ENCODE results near the gene TNFRSF6B. TPM values are rescaled to one million over a fixed set of nuclear protein-coding genes. Genes with fewer than 3 reads are reported as not detected.
A peak's percentile ranks its signal among the peaks of the same experiment; 100 is the strongest.

The TNFRSF6B gene
- total and polyA plus RNA-seq, 5 donors from 2014 or later: not detected

DNA sequence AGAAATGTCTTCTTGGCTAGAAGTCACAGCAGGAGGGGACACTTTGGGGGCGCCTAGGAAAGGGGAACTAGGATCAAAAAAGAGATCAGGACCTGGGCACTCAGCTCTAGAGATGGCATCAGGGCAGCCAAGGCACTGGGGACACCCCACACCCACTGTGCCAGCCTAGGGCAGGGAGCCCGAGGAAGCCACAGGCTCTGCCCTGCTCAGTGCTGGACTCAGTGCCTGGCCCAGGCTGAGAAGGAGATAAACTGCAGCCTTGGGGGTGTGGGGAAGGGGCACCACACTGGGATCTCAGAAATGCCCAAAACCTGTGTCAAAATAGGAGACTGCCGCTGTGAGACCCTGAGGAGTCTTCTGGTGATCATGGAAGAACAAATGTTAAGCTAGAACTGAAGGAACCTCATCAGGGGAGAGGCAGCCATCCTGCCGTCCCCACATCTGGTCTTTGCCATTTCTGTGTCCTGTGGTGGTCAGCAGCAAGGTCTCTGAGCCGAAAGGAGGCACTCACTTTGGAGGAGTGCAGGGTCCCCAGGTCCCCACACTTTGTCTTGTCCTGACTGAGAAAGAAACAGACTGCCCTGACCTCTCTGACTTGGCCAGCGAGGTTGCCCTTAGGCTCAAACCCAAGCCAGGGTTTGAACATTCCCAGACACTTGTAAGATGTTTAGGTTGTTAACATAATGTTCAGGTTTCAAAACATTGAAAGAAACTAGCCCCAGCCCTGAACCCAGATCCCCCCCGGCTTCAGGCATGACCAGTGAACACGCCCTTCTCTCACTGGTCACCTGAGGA lies 9.0 kb downstream of the TNFRSF6B start:
- Mint-ChIP-seq H3K9me3 (no peaks in the 10 kb centered on the region), H3K27me3 (no peaks in the 10 kb centered on the region), H3K27ac (no peak overlapping the region), H3K4me3 (peak overlapping the region; percentile 19 to 89 (median 46)), H3K4me1 (peaks cover 7 to 38% (median 13%) of the 10 kb centered on the region in 4 donors), H3K36me3 (peaks cover 6% of the 10 kb centered on the region)
- Histone ChIP-seq H3K9me3 (ENCODE audit: control insufficient read depth in 2 of 2, low read length in 2 of 2) (no peaks in the 10 kb centered on the region), H3K4me3 (ENCODE audit: low read depth, low read length) (no peak overlapping the region), H3K4me1 (ENCODE audit: control insufficient read depth, insufficient read depth, low read length, poor library complexity, severe bottlenecking) (peaks cover 31% of the 10 kb centered on the region), H3K27ac (ENCODE audit: insufficient read depth, low read length, poor library complexity, severe bottlenecking) (peak overlapping the region; percentile 19), H3K27me3 (ENCODE audit: control insufficient read depth, insufficient read depth, low read length) (no peaks in the 10 kb centered on the region), H3K36me3 (ENCODE audit: control insufficient read depth, insufficient read depth, low read length) (peaks cover 33% of the 10 kb centered on the region)
- no peak for ATAC-seq (ENCODE audit: low read depth in 2 of 2)
- no peak for DNase-seq

- H3K4me3 ChIP-seq (ENCODE audit: low read depth, low read length): peak overlapping the region; percentile 59
- DNase-seq (no peak), ATAC-seq (ENCODE audit: low read depth in 2 of 2) (no peak)
- H3K27ac Mint-ChIP-seq: peak overlapping the region; percentile 87 to 97 (median 91)
- peaks cover 38% of the 10 kb centered on the region for H3K36me3 ChIP-seq (ENCODE audit: control insufficient read depth, insufficient read depth, low read length)
- peaks cover 12 to 46% (median 20%) of the 10 kb centered on the region in 4 donors for H3K4me1 Mint-ChIP-seq
- peak overlapping the region; percentile 87 to 94 (median 92) for H3K4me3 Mint-ChIP-seq
- H3K27me3 Mint-ChIP-seq: no peaks in the 10 kb centered on the region
- H3K27ac ChIP-seq (ENCODE audit: insufficient read depth, low read length, poor library complexity, severe bottlenecking): peak overlapping the region; percentile 82
- peaks cover 35% of the 10 kb centered on the region for H3K4me1 ChIP-seq (ENCODE audit: control insufficient read depth, insufficient read depth, low read length, poor library complexity, severe bottlenecking)
- no peaks in the 10 kb centered on the region for H3K9me3 ChIP-seq (ENCODE audit: control insufficient read depth in 2 of 2, low read length in 2 of 2)
- H3K9me3 Mint-ChIP-seq: no peaks in the 10 kb centered on the region
- peaks cover 14% of the 10 kb centered on the region for H3K36me3 Mint-ChIP-seq
- H3K27me3 ChIP-seq (ENCODE audit: control insufficient read depth, insufficient read depth, low read length): no peaks in the 10 kb centered on the region
Observed at GRCh38 chr20:63706027-63706695, 9.7 kb downstream of the TNFRSF6B start.

GRCh38 chr20:63706852-63707557 lies 10.6 kb downstream of the TNFRSF6B start:
- Histone ChIP-seq H3K27me3 (ENCODE audit: control insufficient read depth, insufficient read depth, low read length) (no peaks in the 10 kb centered on the region), H3K4me3 (ENCODE audit: low read depth, low read length) (peak overlapping the region; percentile 59), H3K27ac (ENCODE audit: insufficient read depth, low read length, poor library complexity, severe bottlenecking) (peak overlapping the region; percentile 82), H3K9me3 (ENCODE audit: control insufficient read depth in 2 of 2, low read length in 2 of 2) (no peaks in the 10 kb centered on the region), H3K4me1 (ENCODE audit: control insufficient read depth, insufficient read depth, low read length, poor library complexity, severe bottlenecking) (peaks cover 36% of the 10 kb centered on the region), H3K36me3 (ENCODE audit: control insufficient read depth, insufficient read depth, low read length) (peaks cover 46% of the 10 kb centered on the region)
- Mint-ChIP-seq H3K27me3 (no peaks in the 10 kb centered on the region), H3K4me3 (peak overlapping the region; percentile 87 to 94 (median 92)), H3K4me1 (peaks cover 14 to 53% (median 22%) of the 10 kb centered on the region in 4 donors), H3K36me3 (peaks cover 18% of the 10 kb centered on the region), H3K27ac (peak overlapping the region; percentile 87 to 97 (median 91)), H3K9me3 (no peaks in the 10 kb centered on the region)
- peak; percentile 44 to 46 for ATAC-seq (ENCODE audit: low read depth in 2 of 2)
- peak; percentile 42 to 78 (median 60) for DNase-seq

- H3K27ac Mint-ChIP-seq: peak within 1 kb of the TSS; percentile 89 to 97 (median 91)
- H3K9me3 Mint-ChIP-seq: peaks cover 0 to 2% (median 0%) of the 10 kb centered on the region in 7 donors
- Histone ChIP-seq H3K27me3 (ENCODE audit: control insufficient read depth, insufficient read depth, low read length) (no peaks in the 10 kb centered on the region), H3K27ac (ENCODE audit: insufficient read depth, low read length, poor library complexity, severe bottlenecking) (peak within 1 kb of the TSS; percentile 82), H3K9me3 (ENCODE audit: control insufficient read depth in 2 of 2, low read length in 2 of 2) (no peaks in the 10 kb centered on the region), H3K4me1 (ENCODE audit: control insufficient read depth, insufficient read depth, low read length, poor library complexity, severe bottlenecking) (peaks cover 36% of the 10 kb centered on the region), H3K36me3 (ENCODE audit: control insufficient read depth, insufficient read depth, low read length) (peaks cover 52% of the 10 kb centered on the region), H3K4me3 (ENCODE audit: low read depth, low read length) (peak within 1 kb of the TSS; percentile 59)
- peaks cover 25% of the 10 kb centered on the region for H3K36me3 Mint-ChIP-seq
- peak; percentile 87 to 90 for ATAC-seq (ENCODE audit: low read depth in 2 of 2)
- peak within 1 kb of the TSS; percentile 87 to 94 (median 92) for H3K4me3 Mint-ChIP-seq
- DNase-seq: peak; percentile 82 to 95 (median 88)
- peaks cover 21 to 59% (median 28%) of the 10 kb centered on the region in 4 donors for H3K4me1 Mint-ChIP-seq
- H3K27me3 Mint-ChIP-seq: no peaks in the 10 kb centered on the region
Observed at GRCh38 chr20:63707558-63708300, 11.3 kb downstream of the TNFRSF6B start, which contains the start of the genes ARFRP1 and ZGPAT. ARFRP1 (minus strand) TSS chr20:63707976; CDS start chr20:63707091, 885 bp downstream. ZGPAT (plus strand) TSS chr20:63708039; CDS start chr20:63708581, 542 bp downstream.

- peak overlapping the region; percentile 78 to 94 (median 80) for H3K4me3 Mint-ChIP-seq
- peaks cover 36% of the 10 kb centered on the region for H3K4me1 ChIP-seq (ENCODE audit: control insufficient read depth, insufficient read depth, low read length, poor library complexity, severe bottlenecking)
- H3K27ac Mint-ChIP-seq: peak overlapping the region; percentile 48 to 89 (median 60)
- no peak for ATAC-seq (ENCODE audit: low read depth in 2 of 2)
- H3K27me3 ChIP-seq (ENCODE audit: control insufficient read depth, insufficient read depth, low read length): no peaks in the 10 kb centered on the region
- DNase-seq: no peak
- H3K36me3 ChIP-seq (ENCODE audit: control insufficient read depth, insufficient read depth, low read length): peaks cover 56% of the 10 kb centered on the region
- H3K9me3 ChIP-seq (ENCODE audit: control insufficient read depth in 2 of 2, low read length in 2 of 2): no peaks in the 10 kb centered on the region
- peak overlapping the region; percentile 18 for H3K4me3 ChIP-seq (ENCODE audit: low read depth, low read length)
- peaks cover 28% of the 10 kb centered on the region for H3K36me3 Mint-ChIP-seq
- H3K27me3 Mint-ChIP-seq: no peaks in the 10 kb centered on the region
- peaks cover 21 to 58% (median 29%) of the 10 kb centered on the region in 4 donors for H3K4me1 Mint-ChIP-seq
- peaks cover 0 to 2% (median 0%) of the 10 kb centered on the region in 7 donors for H3K9me3 Mint-ChIP-seq
- peak overlapping the region; percentile 82 for H3K27ac ChIP-seq (ENCODE audit: insufficient read depth, low read length, poor library complexity, severe bottlenecking)
Observed at GRCh38 chr20:63708301-63709148, 12.1 kb downstream of the TNFRSF6B start.

GRCh38 chr20:63709149-63709527 lies 12.7 kb downstream of the TNFRSF6B start:
- Mint-ChIP-seq H3K27me3 (no peaks in the 10 kb centered on the region), H3K4me1 (peaks cover 21 to 58% (median 29%) of the 10 kb centered on the region in 4 donors), H3K9me3 (peaks cover 0 to 2% (median 0%) of the 10 kb centered on the region in 7 donors), H3K4me3 (peak overlapping the region; percentile 77 to 94 (median 80)), H3K27ac (peak overlapping the region; percentile 48 to 89 (median 60)), H3K36me3 (peaks cover 31% of the 10 kb centered on the region)
- Histone ChIP-seq H3K27ac (ENCODE audit: insufficient read depth, low read length, poor library complexity, severe bottlenecking) (no peak overlapping the region), H3K36me3 (ENCODE audit: control insufficient read depth, insufficient read depth, low read length) (peaks cover 58% of the 10 kb centered on the region), H3K4me1 (ENCODE audit: control insufficient read depth, insufficient read depth, low read length, poor library complexity, severe bottlenecking) (peaks cover 36% of the 10 kb centered on the region), H3K9me3 (ENCODE audit: control insufficient read depth in 2 of 2, low read length in 2 of 2) (no peaks in the 10 kb centered on the region), H3K27me3 (ENCODE audit: control insufficient read depth, insufficient read depth, low read length) (no peaks in the 10 kb centered on the region), H3K4me3 (ENCODE audit: low read depth, low read length) (no peak overlapping the region)
- no peak for DNase-seq
- ATAC-seq (ENCODE audit: low read depth in 2 of 2): no peak
